ENCODE results near the gene USP14.

- no peak for TF ChIP-seq CTCF (IDR thresholded peaks at IDR 0.05; ENCODE audit: borderline replicate concordance, extremely low read depth, low read length, poor library complexity, severe bottlenecking)
- no peak for TF ChIP-seq EZH2 (IDR thresholded peaks at IDR 0.05; ENCODE audit: borderline replicate concordance, low read depth, low read length, severe bottlenecking)
Measured at GRCh38 chr18:111306-112014, 46.9 kb upstream of the USP14 start.

Measured in DND-41 (cell line).